Activated T-cell treated with anti-CD3 and anti-CD28 coated beads, Interleukin-2, amount 50 U/mL, for 24 hours (primary cell): Measurements from ENCODE around the gene THAP9.
"Not testable (repeated sequence)": the region's sequence is repeated elsewhere in the genome, so short reads cannot be mapped to it uniquely, and the experiment has no call there.

Experiments
- DNase-seq: peaks from one replicate; pipeline ENCODE4 v3.0.0-alpha.2; 2020
- H3K27ac Mint-ChIP-seq: 2 replicates; pipeline ENCODE4 v1.8.0; 2020; ENCODE audit warnings: mild to moderate bottlenecking, mixed read lengths
- H3K27me3 Mint-ChIP-seq: 2 replicates; pipeline ENCODE4 v1.8.0; 2020; ENCODE audit warnings: mixed read lengths
- H3K36me3 Mint-ChIP-seq: 2 replicates; pipeline ENCODE4 v1.8.0; 2020; ENCODE audit warnings: low read depth, mixed read lengths
- H3K4me1 Mint-ChIP-seq: 2 replicates; pipeline ENCODE4 v1.8.0; 2020; ENCODE audit warnings: low read depth, mixed read lengths
- H3K4me3 Mint-ChIP-seq: 2 replicates; pipeline ENCODE4 v1.8.0; 2020; ENCODE audit warnings: mild to moderate bottlenecking, moderate library complexity, mixed read lengths
- H3K9me3 Mint-ChIP-seq: 2 replicates; pipeline ENCODE4 v1.8.0; 2020; ENCODE audit warnings: mixed read lengths

THAP9 gene

GRCh38 chr4:82905205-82905604, 4.7 kb downstream of the THAP9 start:
- Mint-ChIP-seq H3K4me3 (peak overlapping the region; percentile 35), H3K36me3 (peaks cover 11% of the 10 kb centered on the region), H3K4me1 (peaks cover 43% of the 10 kb centered on the region), H3K27me3 (no peaks in the 10 kb centered on the region), H3K27ac (peak overlapping the region; percentile 87), H3K9me3 (no peaks in the 10 kb centered on the region)
- no peak for DNase-seq

- no peak overlapping the region for H3K4me3 Mint-ChIP-seq
- no peak for DNase-seq
- peaks cover 43% of the 10 kb centered on the region for H3K4me1 Mint-ChIP-seq
- H3K27ac Mint-ChIP-seq, result no peak overlapping the region
- H3K27me3 Mint-ChIP-seq, result no peaks in the 10 kb centered on the region
- H3K9me3 Mint-ChIP-seq, result no peaks in the 10 kb centered on the region
- peaks cover 15% of the 10 kb centered on the region for H3K36me3 Mint-ChIP-seq
Observed at GRCh38 chr4:82906469-82906868, 5.9 kb downstream of the THAP9 start.

GRCh38 chr4:82909326-82909725, 8.8 kb downstream of the THAP9 start:
- Mint-ChIP-seq H3K9me3 (no peaks in the 10 kb centered on the region), H3K36me3 (peaks cover 18% of the 10 kb centered on the region), H3K4me1 (peaks cover 21% of the 10 kb centered on the region), H3K4me3 (no peak overlapping the region), H3K27ac (no peak overlapping the region), H3K27me3 (no peaks in the 10 kb centered on the region)
- DNase-seq, result no peak

- H3K9me3 Mint-ChIP-seq, result no peaks in the 10 kb centered on the region
- no peak overlapping the region for H3K27ac Mint-ChIP-seq
- peaks cover 19% of the 10 kb centered on the region for H3K36me3 Mint-ChIP-seq
- no peak for DNase-seq
- H3K4me1 Mint-ChIP-seq, result no peaks in the 10 kb centered on the region
- no peaks in the 10 kb centered on the region for H3K27me3 Mint-ChIP-seq
- H3K4me3 Mint-ChIP-seq, result no peak overlapping the region
Observed at GRCh38 chr4:82913305-82913704, 12.8 kb downstream of the THAP9 start.

GRCh38 chr4:82913968-82914367, 13.4 kb downstream of the THAP9 start:
- not testable (repeated sequence) for DNase-seq, H3K4me1 Mint-ChIP-seq, H3K9me3 Mint-ChIP-seq, H3K27ac Mint-ChIP-seq, H3K27me3 Mint-ChIP-seq, H3K4me3 Mint-ChIP-seq
- peaks cover 19% of the 10 kb centered on the region for H3K36me3 Mint-ChIP-seq

- H3K27ac Mint-ChIP-seq, result no peak overlapping the region
- H3K36me3 Mint-ChIP-seq, result peaks cover 12% of the 10 kb centered on the region
- H3K4me1 Mint-ChIP-seq, result no peaks in the 10 kb centered on the region
- H3K9me3 Mint-ChIP-seq, result no peaks in the 10 kb centered on the region
- H3K27me3 Mint-ChIP-seq, result no peaks in the 10 kb centered on the region
- DNase-seq, result no peak
- no peak overlapping the region for H3K4me3 Mint-ChIP-seq
Observed at GRCh38 chr4:82918091-82918490, 17.6 kb downstream of the THAP9 start.

- Mint-ChIP-seq H3K27ac (no peak overlapping the region), H3K36me3 (peaks cover 10% of the 10 kb centered on the region), H3K9me3 (no peaks in the 10 kb centered on the region), H3K4me1 (no peaks in the 10 kb centered on the region), H3K27me3 (no peaks in the 10 kb centered on the region), H3K4me3 (no peak overlapping the region)
- no peak for DNase-seq
Observed at GRCh38 chr4:82919386-82919785, 18.9 kb downstream of the THAP9 start.

- no peaks in the 10 kb centered on the region for H3K4me1 Mint-ChIP-seq
Observed at GRCh38 chr4:82921795-82922194, 21.3 kb downstream of the THAP9 start.

GRCh38 chr4:82930848-82931755, 30.6 kb downstream of the THAP9 start:
- Mint-ChIP-seq H3K36me3 (peaks cover 65% of the 10 kb centered on the region), H3K9me3 (no peaks in the 10 kb centered on the region), H3K27ac (no peak overlapping the region), H3K4me3 (no peak overlapping the region), H3K27me3 (no peaks in the 10 kb centered on the region), H3K4me1 (no peaks in the 10 kb centered on the region)
- no peak for DNase-seq

More at GRCh38 chr4:82921795-82922194, 21.3 kb downstream of the THAP9 start:
- Mint-ChIP-seq H3K27me3 (no peaks in the 10 kb centered on the region), H3K4me3 (no peak overlapping the region), H3K27ac (no peak overlapping the region), H3K9me3 (no peaks in the 10 kb centered on the region), H3K36me3 (peaks cover 15% of the 10 kb centered on the region)
- no peak for DNase-seq

- no peaks in the 10 kb centered on the region for H3K27me3 Mint-ChIP-seq
- peaks cover 79% of the 10 kb centered on the region for H3K36me3 Mint-ChIP-seq
- H3K27ac Mint-ChIP-seq, result no peak overlapping the region
- H3K4me3 Mint-ChIP-seq, result no peak overlapping the region
- no peaks in the 10 kb centered on the region for H3K9me3 Mint-ChIP-seq
- no peak for DNase-seq
- H3K4me1 Mint-ChIP-seq, result no peaks in the 10 kb centered on the region
Observed at GRCh38 chr4:82934441-82934840, 33.9 kb downstream of the THAP9 start.

GRCh38 chr4:82939414-82939813, 38.9 kb downstream of the THAP9 start:
- peaks cover 82% of the 10 kb centered on the region for H3K36me3 Mint-ChIP-seq
- no peak overlapping the region for H3K27ac Mint-ChIP-seq
- H3K4me3 Mint-ChIP-seq, result no peak overlapping the region
- no peaks in the 10 kb centered on the region for H3K9me3 Mint-ChIP-seq
- H3K27me3 Mint-ChIP-seq, result no peaks in the 10 kb centered on the region
- no peak for DNase-seq
- H3K4me1 Mint-ChIP-seq, result no peaks in the 10 kb centered on the region

GRCh38 chr4:82947498-82947897, 47.0 kb downstream of the THAP9 start:
- no peak for DNase-seq
- Mint-ChIP-seq H3K36me3 (peaks cover 47% of the 10 kb centered on the region), H3K4me3 (no peak overlapping the region), H3K27me3 (no peaks in the 10 kb centered on the region), H3K4me1 (peaks cover 2% of the 10 kb centered on the region), H3K27ac (no peak overlapping the region), H3K9me3 (no peaks in the 10 kb centered on the region)

GRCh38 chr4:82948647-82949204, 48.2 kb downstream of the THAP9 start:
- Mint-ChIP-seq H3K4me1 (peaks cover 2% of the 10 kb centered on the region), H3K4me3 (no peak overlapping the region), H3K27ac (no peak overlapping the region), H3K9me3 (no peaks in the 10 kb centered on the region), H3K36me3 (peaks cover 45% of the 10 kb centered on the region), H3K27me3 (no peaks in the 10 kb centered on the region)
- no peak for DNase-seq

GRCh38 chr4:82951196-82951595, 50.7 kb downstream of the THAP9 start:
- Mint-ChIP-seq H3K4me3 (no peak overlapping the region), H3K4me1 (peaks cover 3% of the 10 kb centered on the region), H3K27ac (no peak overlapping the region), H3K27me3 (no peaks in the 10 kb centered on the region), H3K36me3 (peaks cover 46% of the 10 kb centered on the region), H3K9me3 (no peaks in the 10 kb centered on the region)
- no peak for DNase-seq

GRCh38 chr4:82954212-82954611, 53.7 kb downstream of the THAP9 start:
- Mint-ChIP-seq H3K4me1 (peaks cover 10% of the 10 kb centered on the region), H3K27ac (no peak overlapping the region), H3K4me3 (no peak overlapping the region), H3K36me3 (peaks cover 52% of the 10 kb centered on the region), H3K9me3 (no peaks in the 10 kb centered on the region), H3K27me3 (no peaks in the 10 kb centered on the region)
- DNase-seq, result no peak
